ENCODE results near the gene VPS41.

VPS41 gene

GRCh38 chr7:38773430-38773829 is 135.6 kb downstream of the VPS41 start:
- Histone ChIP-seq H3K4me1 (ENCODE audit: insufficient read depth, low read length, poor library complexity, severe bottlenecking) (no peaks in the 10 kb centered on the region), H3K9me3 (ENCODE audit: insufficient read depth, low read depth, low read length) (no peaks in the 10 kb centered on the region), H3K36me3 (ENCODE audit: insufficient read depth, low read length) (0 out of 2 replicates have a peak, but pooled peaks cover 3% of the 10 kb centered on the region), H4K20me1 (ENCODE audit: insufficient read depth, low read length, poor library complexity, severe bottlenecking) (no peaks in the 10 kb centered on the region), H3K79me2 (ENCODE audit: insufficient read depth, low read length) (no peaks in the 10 kb centered on the region), H3K27me3 (ENCODE audit: insufficient read depth, low read length, poor library complexity, severe bottlenecking) (no peaks in the 10 kb centered on the region), H2AFZ (ENCODE audit: low read length) (no peak overlapping the region), H3K4me2 (ENCODE audit: low read depth, low read length, poor library complexity, severe bottlenecking) (no peak overlapping the region), H3K4me3 (ENCODE audit: low read length, poor library complexity, severe bottlenecking) (no peak overlapping the region), H3K9ac (ENCODE audit: low read depth, low read length, poor library complexity, severe bottlenecking) (no peak overlapping the region), H3K9me2 (replicated peaks; ENCODE audit: low read depth, low read length) (no peaks in the 10 kb centered on the region), H3F3A (ENCODE audit: low read depth) (no peaks in the 10 kb centered on the region)
- no peak for TF ChIP-seq EZH2phosphoT487 (IDR thresholded peaks at IDR 0.05; ENCODE audit: borderline replicate concordance)
- TF ChIP-seq CTCF (conservative IDR thresholded peaks at IDR 0.05; ENCODE audit: low read length): no peak

GRCh38 chr7:38760226-38760625 is 148.8 kb downstream of the VPS41 start:
- no peaks in the 10 kb centered on the region for H3K4me1 ChIP-seq (ENCODE audit: insufficient read depth, low read length, poor library complexity, severe bottlenecking)
- no peak overlapping the region for H3K9ac ChIP-seq (ENCODE audit: low read depth, low read length, poor library complexity, severe bottlenecking)
- H2AFZ ChIP-seq (ENCODE audit: low read length): no peak overlapping the region
- no peaks in the 10 kb centered on the region for H3K9me3 ChIP-seq (ENCODE audit: insufficient read depth, low read depth, low read length)
- no peaks in the 10 kb centered on the region for H3F3A ChIP-seq (ENCODE audit: low read depth)
- H4K20me1 ChIP-seq (ENCODE audit: insufficient read depth, low read length, poor library complexity, severe bottlenecking): no peaks in the 10 kb centered on the region
- no peaks in the 10 kb centered on the region for H3K9me2 ChIP-seq (replicated peaks; ENCODE audit: low read depth, low read length)
- TF ChIP-seq EZH2phosphoT487 (IDR thresholded peaks at IDR 0.05; ENCODE audit: borderline replicate concordance): no peak
- no peak for TF ChIP-seq CTCF (conservative IDR thresholded peaks at IDR 0.05; ENCODE audit: low read length)
- H3K27me3 ChIP-seq (ENCODE audit: insufficient read depth, low read length, poor library complexity, severe bottlenecking): no peaks in the 10 kb centered on the region
- peaks cover 4% of the 10 kb centered on the region; the same call in 1 of the 2 replicates for H3K36me3 ChIP-seq (ENCODE audit: insufficient read depth, low read length)
- H3K4me2 ChIP-seq (ENCODE audit: low read depth, low read length, poor library complexity, severe bottlenecking): no peak overlapping the region
- no peak overlapping the region for H3K4me3 ChIP-seq (ENCODE audit: low read length, poor library complexity, severe bottlenecking)
- no peaks in the 10 kb centered on the region for H3K79me2 ChIP-seq (ENCODE audit: insufficient read depth, low read length)

- H4K20me1 ChIP-seq (ENCODE audit: insufficient read depth, low read length, poor library complexity, severe bottlenecking): no peaks in the 10 kb centered on the region
- no peak for TF ChIP-seq CTCF (conservative IDR thresholded peaks at IDR 0.05; ENCODE audit: low read length)
- TF ChIP-seq EZH2phosphoT487 (IDR thresholded peaks at IDR 0.05; ENCODE audit: borderline replicate concordance): no peak
- no peak overlapping the region for H3K9ac ChIP-seq (ENCODE audit: low read depth, low read length, poor library complexity, severe bottlenecking)
- H3K27me3 ChIP-seq (ENCODE audit: insufficient read depth, low read length, poor library complexity, severe bottlenecking): no peaks in the 10 kb centered on the region
- no peaks in the 10 kb centered on the region for H3K79me2 ChIP-seq (ENCODE audit: insufficient read depth, low read length)
- no peaks in the 10 kb centered on the region for H3F3A ChIP-seq (ENCODE audit: low read depth)
- no peak overlapping the region for H3K4me2 ChIP-seq (ENCODE audit: low read depth, low read length, poor library complexity, severe bottlenecking)
- no peaks in the 10 kb centered on the region for H3K4me1 ChIP-seq (ENCODE audit: insufficient read depth, low read length, poor library complexity, severe bottlenecking)
- H2AFZ ChIP-seq (ENCODE audit: low read length): no peak overlapping the region
- no peak overlapping the region for H3K4me3 ChIP-seq (ENCODE audit: low read length, poor library complexity, severe bottlenecking)
- H3K9me3 ChIP-seq (ENCODE audit: insufficient read depth, low read depth, low read length): no peaks in the 10 kb centered on the region
- H3K36me3 ChIP-seq (ENCODE audit: insufficient read depth, low read length): peaks cover 4% of the 10 kb centered on the region; the same call in 1 of the 2 replicates
- no peaks in the 10 kb centered on the region for H3K9me2 ChIP-seq (replicated peaks; ENCODE audit: low read depth, low read length)
Observed at GRCh38 chr7:38759028-38759427, 150.0 kb downstream of the VPS41 start.

Measured in Loucy (cell line).